Neural cell (in vitro differentiated cells): Measurements from ENCODE around the gene SPSB3. TPM values are rescaled to one million over a fixed set of nuclear protein-coding genes. Genes with fewer than 3 reads are reported as not detected.

Experiments used
- H2AFZ ChIP-seq: fragments of 200-600, 300-800 bp; sonication (generic), shearing (Covaris generic); 2 replicates; pipeline ENCODE4 v1.6.0; 2014; ENCODE audit warnings: low read depth, mild to moderate bottlenecking, antibody characterized with exemption, low read length, moderate library complexity
- H3F3A ChIP-seq: fragments of 200-600 bp; shearing (Covaris generic); 2 replicates; pipeline ENCODE4 v1.6.1; 2016; ENCODE audit warnings: mild to moderate bottlenecking, moderate library complexity, mixed read lengths, antibody characterized with exemption, low read length; ENCODE audit not compliant: insufficient read depth, poor library complexity, severe bottlenecking
- H3K27ac ChIP-seq: fragments of 200-600, 300-800 bp; sonication (generic), shearing (Covaris generic); 2 replicates; pipeline ENCODE4 v1.5.1; 2014; ENCODE audit warnings: mild to moderate bottlenecking, low read length, moderate library complexity
- H3K27me3 ChIP-seq: fragments of 300-800, 200-600 bp; sonication (generic), shearing (Covaris generic); 2 replicates; pipeline ENCODE4 v1.6.0; 2014; ENCODE audit warnings: mild to moderate bottlenecking, low read depth, low read length, moderate library complexity; ENCODE audit not compliant: insufficient read depth
- H3K36me3 ChIP-seq: fragments of 300-800, 200-600 bp; sonication (generic), shearing (Covaris generic); 2 replicates; pipeline ENCODE4 v1.5.1; 2014; ENCODE audit warnings: mild to moderate bottlenecking, antibody characterized with exemption, low read length, moderate library complexity; ENCODE audit not compliant: insufficient read depth
- H3K4me2 ChIP-seq: fragments of 300-800, 200-600 bp; sonication (generic), shearing (Covaris generic); 2 replicates; pipeline ENCODE4 v1.6.0; 2014; ENCODE audit warnings: mild to moderate bottlenecking, low read length
- H3K4me3 ChIP-seq: fragments of 300-800, 200-600 bp; sonication (generic), shearing (Covaris generic); 2 replicates; pipeline ENCODE4 v1.5.1; 2014; ENCODE audit warnings: mild to moderate bottlenecking, low read length, moderate library complexity
- H3K79me2 ChIP-seq: fragments of 200-600 bp; shearing (Covaris generic); replicated peaks from 2 replicates; pipeline ENCODE4 v1.6.0; 2014; ENCODE audit warnings: mild to moderate bottlenecking, low read length, moderate library complexity; ENCODE audit not compliant: insufficient read depth
- H3K9ac ChIP-seq: fragments of 300-800, 200-600 bp; sonication (generic), shearing (Covaris generic); 2 replicates; pipeline ENCODE4 v1.6.1; 2016; ENCODE audit warnings: mild to moderate bottlenecking, low read length, mixed read lengths
- H3K9me2 ChIP-seq: fragments of 200-600 bp; shearing (Covaris generic); 2 replicates; pipeline ENCODE4 v1.6.1; 2016; ENCODE audit warnings: mild to moderate bottlenecking, low read length, mixed read lengths; ENCODE audit not compliant: insufficient read depth
- H3K9me3 ChIP-seq: fragments of 200-600, 300-800 bp; sonication (generic), shearing (Covaris generic); 2 replicates; pipeline ENCODE4 v1.6.1; 2016; ENCODE audit warnings: mild to moderate bottlenecking, mixed run types, low read length, moderate library complexity, mixed read lengths
- H4K20me1 ChIP-seq: fragments of 200-600 bp; shearing (Covaris generic); 2 replicates; pipeline ENCODE4 v1.6.1; 2016; ENCODE audit warnings: mild to moderate bottlenecking, mixed run types; ENCODE audit not compliant: insufficient read depth
- EP300 ChIP-seq: fragments of 450-650 bp; conservative IDR thresholded peaks from 2 replicates; pipeline ENCODE4 v1.6.1; 2014; ENCODE audit warnings: antibody characterized with exemption, mild to moderate bottlenecking, moderate library complexity; ENCODE audit not compliant: poor library complexity, severe bottlenecking
- EZH2 ChIP-seq: fragments of 200-600, 300-800 bp; shearing (Covaris generic), sonication (generic); IDR thresholded peaks from 2 replicates; pipeline ENCODE4 v1.6.1; 2014; ENCODE audit warnings: antibody characterized with exemption, low read length, borderline replicate concordance, mild to moderate bottlenecking; ENCODE audit not compliant: insufficient read depth, poor library complexity, severe bottlenecking
- MXI1 ChIP-seq: fragments of 450-650 bp; conservative IDR thresholded peaks from 2 replicates; pipeline ENCODE4 v1.6.1; 2014; ENCODE audit warnings: antibody characterized with exemption, mild to moderate bottlenecking; ENCODE audit not compliant: poor library complexity, severe bottlenecking
- POLR2AphosphoS5 ChIP-seq: IDR thresholded peaks from 2 replicates; pipeline ENCODE4 v1.6.1; 2012
- RAD21 ChIP-seq: fragments of 450-650 bp; conservative IDR thresholded peaks from 2 replicates; pipeline ENCODE4 v1.6.1; 2014; ENCODE audit warnings: antibody characterized with exemption, mild to moderate bottlenecking, moderate library complexity
- SMC3 ChIP-seq: fragments of 450-650 bp; conservative IDR thresholded peaks from 2 replicates; pipeline ENCODE4 v1.6.1; 2014; ENCODE audit warnings: antibody characterized with exemption, mild to moderate bottlenecking, moderate library complexity; ENCODE audit not compliant: poor library complexity
- TAF1 ChIP-seq: IDR thresholded peaks from 2 replicates; pipeline ENCODE4 v1.6.1; 2012; ENCODE audit warnings: low read depth
- polyA plus RNA-seq: library from polyadenylated mRNA; depleted of rRNA; stranded (reverse); fragments of >200 nt; gene quantifications from 2 replicates; pipeline ENCODE4 v1.2.3, GENCODE V29; 2014
- TF ChIP-seq, protein P1 (sequence below): IDR thresholded peaks from 2 replicates; pipeline ENCODE4 v1.6.1; 2012; ENCODE audit warnings: borderline replicate concordance
- TF ChIP-seq, protein P2 (sequence below): fragments of 450-650 bp; IDR thresholded peaks from 2 replicates; pipeline ENCODE4 v1.5.1; 2014; ENCODE audit warnings: antibody characterized with exemption, mild to moderate bottlenecking, moderate library complexity; ENCODE audit not compliant: poor library complexity, severe bottlenecking

Gene SPSB3
- polyA plus RNA-seq, 1 donor from 2014 or later: 315 TPM

DNA sequence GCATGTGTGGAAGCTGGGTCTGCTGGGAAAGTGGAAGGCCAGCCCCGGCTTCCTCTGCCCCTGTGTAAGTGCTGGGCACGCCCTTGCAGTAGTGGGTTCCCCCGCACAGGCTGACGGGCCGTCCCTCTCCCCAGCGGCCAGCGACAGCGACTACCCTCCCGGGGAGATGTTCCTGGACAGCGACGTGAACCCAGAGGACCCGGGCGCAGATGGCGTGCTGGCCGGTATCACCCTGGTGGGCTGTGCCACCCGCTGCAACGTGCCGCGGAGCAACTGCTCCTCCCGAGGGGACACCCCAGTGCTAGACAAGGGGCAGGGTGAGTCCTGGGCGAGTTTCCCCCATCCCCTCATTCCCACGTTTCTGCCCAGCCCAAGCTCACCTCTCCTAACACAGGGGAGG lies 16.5 kb downstream of the SPSB3 start:
- no peaks in the 10 kb centered on the region for H3F3A ChIP-seq
- no peaks in the 10 kb centered on the region for H4K20me1 ChIP-seq
- H3K36me3 ChIP-seq: no peaks in the 10 kb centered on the region
- no peaks in the 10 kb centered on the region for H3K79me2 ChIP-seq
- H3K9ac ChIP-seq: no peak overlapping the region
- TF ChIP-seq TAF1 (no peak), EP300 (no peak), MXI1 (no peak), POLR2AphosphoS5 (no peak), SMC3 (no peak), EZH2 (no peak), RAD21 (no peak)
- TF ChIP-seq, protein P1, sequence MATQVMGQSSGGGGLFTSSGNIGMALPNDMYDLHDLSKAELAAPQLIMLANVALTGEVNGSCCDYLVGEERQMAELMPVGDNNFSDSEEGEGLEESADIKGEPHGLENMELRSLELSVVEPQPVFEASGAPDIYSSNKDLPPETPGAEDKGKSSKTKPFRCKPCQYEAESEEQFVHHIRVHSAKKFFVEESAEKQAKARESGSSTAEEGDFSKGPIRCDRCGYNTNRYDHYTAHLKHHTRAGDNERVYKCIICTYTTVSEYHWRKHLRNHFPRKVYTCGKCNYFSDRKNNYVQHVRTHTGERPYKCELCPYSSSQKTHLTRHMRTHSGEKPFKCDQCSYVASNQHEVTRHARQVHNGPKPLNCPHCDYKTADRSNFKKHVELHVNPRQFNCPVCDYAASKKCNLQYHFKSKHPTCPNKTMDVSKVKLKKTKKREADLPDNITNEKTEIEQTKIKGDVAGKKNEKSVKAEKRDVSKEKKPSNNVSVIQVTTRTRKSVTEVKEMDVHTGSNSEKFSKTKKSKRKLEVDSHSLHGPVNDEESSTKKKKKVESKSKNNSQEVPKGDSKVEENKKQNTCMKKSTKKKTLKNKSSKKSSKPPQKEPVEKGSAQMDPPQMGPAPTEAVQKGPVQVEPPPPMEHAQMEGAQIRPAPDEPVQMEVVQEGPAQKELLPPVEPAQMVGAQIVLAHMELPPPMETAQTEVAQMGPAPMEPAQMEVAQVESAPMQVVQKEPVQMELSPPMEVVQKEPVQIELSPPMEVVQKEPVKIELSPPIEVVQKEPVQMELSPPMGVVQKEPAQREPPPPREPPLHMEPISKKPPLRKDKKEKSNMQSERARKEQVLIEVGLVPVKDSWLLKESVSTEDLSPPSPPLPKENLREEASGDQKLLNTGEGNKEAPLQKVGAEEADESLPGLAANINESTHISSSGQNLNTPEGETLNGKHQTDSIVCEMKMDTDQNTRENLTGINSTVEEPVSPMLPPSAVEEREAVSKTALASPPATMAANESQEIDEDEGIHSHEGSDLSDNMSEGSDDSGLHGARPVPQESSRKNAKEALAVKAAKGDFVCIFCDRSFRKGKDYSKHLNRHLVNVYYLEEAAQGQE: no peak
- TF ChIP-seq, protein P2, sequence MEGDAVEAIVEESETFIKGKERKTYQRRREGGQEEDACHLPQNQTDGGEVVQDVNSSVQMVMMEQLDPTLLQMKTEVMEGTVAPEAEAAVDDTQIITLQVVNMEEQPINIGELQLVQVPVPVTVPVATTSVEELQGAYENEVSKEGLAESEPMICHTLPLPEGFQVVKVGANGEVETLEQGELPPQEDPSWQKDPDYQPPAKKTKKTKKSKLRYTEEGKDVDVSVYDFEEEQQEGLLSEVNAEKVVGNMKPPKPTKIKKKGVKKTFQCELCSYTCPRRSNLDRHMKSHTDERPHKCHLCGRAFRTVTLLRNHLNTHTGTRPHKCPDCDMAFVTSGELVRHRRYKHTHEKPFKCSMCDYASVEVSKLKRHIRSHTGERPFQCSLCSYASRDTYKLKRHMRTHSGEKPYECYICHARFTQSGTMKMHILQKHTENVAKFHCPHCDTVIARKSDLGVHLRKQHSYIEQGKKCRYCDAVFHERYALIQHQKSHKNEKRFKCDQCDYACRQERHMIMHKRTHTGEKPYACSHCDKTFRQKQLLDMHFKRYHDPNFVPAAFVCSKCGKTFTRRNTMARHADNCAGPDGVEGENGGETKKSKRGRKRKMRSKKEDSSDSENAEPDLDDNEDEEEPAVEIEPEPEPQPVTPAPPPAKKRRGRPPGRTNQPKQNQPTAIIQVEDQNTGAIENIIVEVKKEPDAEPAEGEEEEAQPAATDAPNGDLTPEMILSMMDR: no peak
- no peak overlapping the region for H3K4me2 ChIP-seq
- no peak overlapping the region for H3K27ac ChIP-seq
- no peak overlapping the region for H3K4me3 ChIP-seq
- no peaks in the 10 kb centered on the region for H3K27me3 ChIP-seq
- H3K9me3 ChIP-seq: no peaks in the 10 kb centered on the region
- no peak overlapping the region for H2AFZ ChIP-seq
- H3K9me2 ChIP-seq: no peaks in the 10 kb centered on the region

DNA sequence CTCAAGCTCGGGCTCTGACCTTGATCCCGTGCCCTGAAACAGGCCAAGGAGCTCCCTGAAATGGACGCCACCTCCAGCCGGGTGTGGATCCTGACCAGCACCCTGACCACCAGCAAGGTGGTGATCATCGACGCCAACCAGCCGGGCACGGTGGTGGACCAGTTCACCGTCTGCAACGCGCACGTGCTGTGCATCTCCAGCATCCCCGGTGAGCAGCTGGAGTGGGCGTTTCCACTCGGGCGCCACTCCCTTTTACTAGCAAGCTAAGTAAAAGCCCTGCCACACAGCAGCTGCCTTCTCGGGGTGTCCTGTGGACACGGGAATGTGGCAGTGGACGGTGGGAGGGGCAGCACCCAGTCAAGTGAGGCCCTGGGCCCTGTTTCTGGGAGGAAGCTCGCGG lies 17.4 kb downstream of the SPSB3 start:
- Histone ChIP-seq H4K20me1 (no peaks in the 10 kb centered on the region), H3K9me3 (no peaks in the 10 kb centered on the region), H3K36me3 (no peaks in the 10 kb centered on the region), H2AFZ (no peak overlapping the region), H3K4me3 (no peak overlapping the region), H3K9me2 (no peaks in the 10 kb centered on the region), H3K4me2 (no peak overlapping the region), H3K79me2 (no peaks in the 10 kb centered on the region), H3K9ac (no peak overlapping the region), H3K27me3 (no peaks in the 10 kb centered on the region), H3F3A (no peaks in the 10 kb centered on the region), H3K27ac (no peak overlapping the region)
- TF ChIP-seq TAF1 (no peak), POLR2AphosphoS5 (no peak), RAD21 (no peak), EZH2 (no peak), MXI1 (no peak), SMC3 (no peak), EP300 (no peak)
- TF ChIP-seq, protein P1: no peak
- TF ChIP-seq, protein P2: no peak
